NCI-H146 treated with DMSO at 0.1 percent for 48 hours (cell line): ENCODE results near the gene ADD2.

Source experiments
- DNase-seq: peaks from one replicate; lab custom pipeline; 2025; ENCODE audit not compliant: unreplicated experiment; lab: John Stamatoyannopoulos, UW

Gene ADD2

GRCh38 chr2:70789304-70790135 is 21.5 kb upstream of the ADD2 start:
- peak; percentile 60 for DNase-seq

- DNase-seq = peak; percentile 17
These were observed 17.3 kb upstream of the ADD2 start for GRCh38 chr2:70785137-70785911.

DNA sequence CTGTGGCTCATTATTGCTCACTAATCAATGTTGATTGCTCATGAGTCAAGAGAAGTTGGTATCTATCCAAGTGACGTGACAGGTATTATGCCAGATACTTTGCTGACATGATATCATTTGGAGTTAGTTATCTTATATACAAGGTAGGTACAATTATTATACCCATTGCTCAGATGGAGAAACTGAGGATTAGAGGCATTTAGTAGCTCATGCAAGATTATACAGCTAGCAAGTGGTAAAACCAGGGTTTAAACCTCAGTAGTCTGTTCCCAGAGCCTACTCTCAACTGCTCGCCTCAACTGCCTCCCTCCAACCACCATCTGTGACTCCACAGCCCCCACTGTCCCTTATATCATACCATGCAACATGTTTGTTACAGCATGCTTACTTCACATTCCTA is 16.3 kb upstream of the ADD2 start:
- DNase-seq = no peak

DNA sequence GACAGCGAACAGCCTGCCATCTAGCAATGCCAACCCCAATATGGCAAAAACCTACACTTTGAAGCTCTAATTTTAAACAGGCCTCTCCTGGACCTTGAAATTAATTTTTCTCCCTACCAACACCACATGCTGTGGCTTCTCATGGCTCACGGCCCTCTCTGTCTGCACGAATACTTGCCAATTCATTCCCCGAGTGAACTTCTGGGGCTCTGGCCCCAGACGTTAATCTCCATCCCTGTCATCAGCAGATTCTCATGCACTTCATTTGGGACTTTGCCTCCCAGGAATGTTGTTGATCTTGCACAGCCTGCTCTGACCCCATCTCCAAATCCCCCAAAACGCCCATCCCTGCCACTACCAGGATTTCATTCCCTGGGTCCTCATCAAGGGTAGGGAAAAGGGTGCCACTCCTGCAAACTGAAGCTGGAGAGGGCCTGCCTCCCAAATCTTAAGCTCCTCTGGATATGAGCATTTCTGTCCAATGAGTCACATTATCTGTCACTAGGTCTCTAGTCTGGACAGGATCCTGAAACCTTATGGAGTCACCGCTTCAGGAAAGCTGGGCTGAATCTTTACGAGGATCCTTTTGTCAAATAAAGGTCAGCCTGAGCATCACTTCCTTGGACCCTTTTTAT is 12.0 kb upstream of the ADD2 start:
- DNase-seq = no peak

DNA sequence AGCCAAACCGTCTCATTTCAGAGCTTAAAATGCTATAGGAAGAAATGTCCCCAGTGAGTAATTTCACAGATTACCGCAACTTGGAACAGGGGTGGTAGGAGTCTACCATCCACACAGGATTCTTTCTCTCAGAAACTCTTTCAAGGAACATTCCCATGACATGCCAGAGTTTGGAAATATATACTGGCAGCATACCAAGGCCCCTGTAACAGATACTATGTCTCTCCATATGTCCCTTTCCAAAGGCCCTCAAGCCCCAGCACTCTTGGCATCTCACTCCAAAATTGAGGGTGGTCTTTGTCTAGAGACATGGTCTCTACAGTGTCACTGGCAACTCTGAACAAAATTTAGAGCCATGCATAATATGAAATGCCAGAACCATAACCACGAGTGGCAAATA is 11.5 kb upstream of the ADD2 start:
- no peak for DNase-seq

- DNase-seq = no peak
These were observed 10.7 kb upstream of the ADD2 start for GRCh38 chr2:70778676-70779075.

DNA sequence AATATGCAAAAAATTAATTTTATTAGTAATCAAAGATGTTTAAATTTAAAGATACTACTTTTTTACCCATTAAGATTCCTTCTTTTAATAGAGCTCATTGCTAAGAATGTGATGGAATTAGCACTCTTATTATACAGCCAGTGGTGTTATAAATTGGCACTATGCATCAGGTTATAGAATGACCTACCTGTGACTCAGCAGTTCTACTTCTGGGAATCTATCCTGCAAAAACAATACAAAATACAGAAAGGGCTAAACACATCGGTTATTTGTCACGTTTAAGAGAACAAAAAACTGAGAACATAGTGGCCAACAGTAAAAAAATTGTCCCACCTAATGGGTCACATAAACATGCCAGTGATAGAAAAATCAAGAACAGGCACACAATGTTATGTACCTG is 9.4 kb upstream of the ADD2 start:
- no peak for DNase-seq

- DNase-seq = no peak
These were observed 8.3 kb upstream of the ADD2 start for GRCh38 chr2:70776266-70776665.

GRCh38 chr2:70775141-70775540 is 7.1 kb upstream of the ADD2 start:
- DNase-seq = no peak

- no peak for DNase-seq
These were observed 4.6 kb upstream of the ADD2 start for GRCh38 chr2:70772486-70773155.

- no peak for DNase-seq
These were observed 3.4 kb upstream of the ADD2 start for GRCh38 chr2:70771446-70771845.

GRCh38 chr2:70769450-70769849 is 1.4 kb upstream of the ADD2 start:
- DNase-seq = no peak

DNA sequence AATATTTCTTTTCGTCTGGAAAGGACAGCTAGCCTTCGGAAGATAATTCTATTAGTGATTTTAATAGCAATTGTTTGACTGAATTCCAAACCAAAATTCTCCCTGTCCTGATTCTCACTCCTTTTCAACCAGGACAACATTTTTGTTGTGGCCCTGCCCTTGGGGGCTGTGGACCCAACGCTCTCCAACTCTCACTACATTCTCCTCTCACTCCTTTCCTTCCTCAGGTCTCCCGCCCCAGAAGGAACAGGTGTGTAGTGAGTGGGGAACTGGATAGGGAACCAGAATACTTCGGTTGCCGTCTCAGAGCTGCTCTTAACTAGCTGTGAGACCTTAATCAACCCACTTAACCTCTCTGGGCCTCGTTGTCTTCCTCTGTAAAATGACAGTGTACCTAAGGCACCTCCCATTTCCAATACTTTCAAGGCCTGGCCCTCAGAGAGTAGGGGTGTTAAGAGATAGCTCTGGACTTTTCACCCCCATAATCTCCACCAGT is 638 bp upstream of the ADD2 start:
- no peak for DNase-seq

DNA sequence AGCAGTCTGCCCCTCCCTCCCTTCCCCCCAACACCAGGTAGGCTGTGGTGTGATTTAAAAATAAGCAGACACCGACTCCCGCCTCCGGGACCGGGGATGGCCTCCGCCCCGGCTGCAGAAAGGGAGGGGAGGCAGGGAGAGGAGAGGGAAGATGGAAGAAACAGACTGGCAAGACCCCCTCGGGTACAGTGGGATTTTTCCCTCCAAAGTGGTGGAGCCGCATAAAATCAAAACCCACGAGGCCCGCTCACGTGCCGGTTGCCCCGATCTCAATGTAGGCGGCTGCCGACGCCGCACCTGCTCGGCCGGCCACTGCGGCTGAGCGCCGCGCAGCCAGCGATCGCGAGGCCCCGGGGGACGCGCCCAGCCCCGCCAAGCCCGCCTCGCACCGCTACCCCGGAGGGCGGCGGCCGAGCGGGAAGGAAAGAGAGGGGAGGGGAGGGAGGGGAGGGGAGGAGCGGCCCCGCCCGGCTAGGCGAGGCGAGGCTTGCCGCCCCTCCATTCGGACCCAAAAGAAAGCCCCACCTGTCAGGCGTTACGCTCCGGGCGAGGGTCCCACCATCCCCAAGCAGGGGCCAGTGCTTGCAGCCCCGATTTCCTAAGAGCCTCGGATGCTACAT is 811 bp downstream of the ADD2 start:
- peak; percentile 66 for DNase-seq

- no peak for DNase-seq
These were observed 1.5 kb downstream of the ADD2 start for GRCh38 chr2:70766357-70767078.

DNA sequence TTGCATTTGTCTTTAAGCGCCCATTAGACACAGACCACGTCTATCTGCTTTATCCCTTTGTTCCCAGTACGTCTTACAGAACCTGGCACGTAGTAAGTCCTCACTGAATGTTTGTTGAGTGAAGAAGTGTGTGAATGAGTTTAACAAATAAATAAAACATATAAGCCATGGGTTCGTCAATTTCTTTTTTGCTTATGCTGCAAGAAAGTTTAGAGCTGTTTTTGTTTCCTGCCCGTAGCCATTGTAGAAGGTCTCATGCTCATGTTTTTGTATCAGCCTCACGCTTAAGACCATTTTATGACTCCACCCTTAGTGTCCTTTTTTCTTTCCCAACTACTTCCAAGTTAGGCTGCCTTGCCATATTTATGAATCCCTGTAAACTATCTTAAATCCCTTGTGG is 2.5 kb downstream of the ADD2 start:
- DNase-seq = no peak

GRCh38 chr2:70759446-70759845 is 8.6 kb downstream of the ADD2 start:
- DNase-seq = no peak

- no peak for DNase-seq
These were observed 10.0 kb downstream of the ADD2 start for GRCh38 chr2:70757966-70758365.

- DNase-seq = no peak
These were observed 10.6 kb downstream of the ADD2 start for GRCh38 chr2:70757360-70757759.

GRCh38 chr2:70756128-70756527 is 11.9 kb downstream of the ADD2 start:
- no peak for DNase-seq
